HG03342 (cell line): Measurements from ENCODE around the gene MYMK.
"Not testable (repeated sequence)": the region's sequence is repeated elsewhere in the genome, so short reads cannot be mapped to it uniquely, and the experiment has no call there.

Experiments
- ATAC-seq: cut with Tn5 transposase; IDR thresholded peaks from one replicate; pipeline ENCODE4 v1.9.1; 2021; ENCODE audit warnings: mild to moderate bottlenecking, moderate library complexity; ENCODE audit not compliant: unreplicated experiment

Gene MYMK

GRCh38 chr9:133524679-133525228, at the start of gene MYMK:
MYMK (minus strand) TSS chr9:133524959; CDS start chr9:133524844, 115 bp downstream.
- ATAC-seq: no peak

GRCh38 chr9:133573791-133574515, 49.2 kb upstream of the MYMK start:
- ATAC-seq: no peak

GRCh38 chr9:133572821-133573361, 48.1 kb upstream of the MYMK start:
- no peak for ATAC-seq

- ATAC-seq: no peak
Measured at GRCh38 chr9:133571896-133572595, 47.3 kb upstream of the MYMK start.

- no peak for ATAC-seq
Measured at GRCh38 chr9:133571391-133571890, 46.7 kb upstream of the MYMK start.

- ATAC-seq: no peak
Measured at GRCh38 chr9:133570691-133571080, 45.9 kb upstream of the MYMK start.

GRCh38 chr9:133569891-133570690, 45.3 kb upstream of the MYMK start:
- ATAC-seq: no peak

GRCh38 chr9:133569121-133569785, 44.5 kb upstream of the MYMK start:
- no peak for ATAC-seq

- no peak for ATAC-seq
Measured at GRCh38 chr9:133568186-133568585, 43.4 kb upstream of the MYMK start.

GRCh38 chr9:133566817-133567216, 42.1 kb upstream of the MYMK start:
- no peak for ATAC-seq

- ATAC-seq: no peak
Measured at GRCh38 chr9:133566382-133566781, 41.6 kb upstream of the MYMK start.

GRCh38 chr9:133564451-133565116, 39.8 kb upstream of the MYMK start:
- ATAC-seq: no peak

GRCh38 chr9:133563814-133564213, 39.1 kb upstream of the MYMK start:
- not testable (repeated sequence) for ATAC-seq

- no peak for ATAC-seq
Measured at GRCh38 chr9:133563291-133563796, 38.6 kb upstream of the MYMK start.

GRCh38 chr9:133562611-133563290, 38.0 kb upstream of the MYMK start:
- ATAC-seq: no peak

GRCh38 chr9:133561976-133562554, 37.3 kb upstream of the MYMK start:
- ATAC-seq: no peak

GRCh38 chr9:133560944-133561343, 36.2 kb upstream of the MYMK start:
- ATAC-seq: no peak

- no peak for ATAC-seq
Measured at GRCh38 chr9:133560311-133560710, 35.6 kb upstream of the MYMK start.
